BE2C (cell line): Measurements from ENCODE around the gene FAM13A.

ENCODE experiments used
- DNase-seq: peaks from one replicate; pipeline ENCODE4 v3.0.0-alpha.2; 2020
- H3K27me3 ChIP-seq: fragments of 250-450 bp; sonication (Bioruptor Pico); 2 replicates; pipeline ENCODE4 v1.5.1; 2020; ENCODE audit warnings: mild to moderate bottlenecking
- H3K36me3 ChIP-seq: fragments of 250-450 bp; sonication (Bioruptor Pico); 2 replicates; pipeline ENCODE4 v1.5.1; 2020; ENCODE audit warnings: mild to moderate bottlenecking
- H3K4me1 ChIP-seq: fragments of 250-450 bp; sonication (Bioruptor Pico); 2 replicates; pipeline ENCODE4 v1.5.1; 2020
- H3K4me3 ChIP-seq: 2 replicates; pipeline ENCODE4 v1.5.1; 2011; ENCODE audit warnings: low read depth, low read length
- H3K9me3 ChIP-seq: fragments of 250-450 bp; sonication (Bioruptor Pico); 2 replicates; pipeline ENCODE4 v1.5.1; 2020
- TF ChIP-seq, protein P1 (sequence below): IDR thresholded peaks from 2 replicates; pipeline ENCODE4 v1.5.1; 2012; ENCODE audit warnings: mild to moderate bottlenecking, low read depth, low read length

The FAM13A gene

DNA sequence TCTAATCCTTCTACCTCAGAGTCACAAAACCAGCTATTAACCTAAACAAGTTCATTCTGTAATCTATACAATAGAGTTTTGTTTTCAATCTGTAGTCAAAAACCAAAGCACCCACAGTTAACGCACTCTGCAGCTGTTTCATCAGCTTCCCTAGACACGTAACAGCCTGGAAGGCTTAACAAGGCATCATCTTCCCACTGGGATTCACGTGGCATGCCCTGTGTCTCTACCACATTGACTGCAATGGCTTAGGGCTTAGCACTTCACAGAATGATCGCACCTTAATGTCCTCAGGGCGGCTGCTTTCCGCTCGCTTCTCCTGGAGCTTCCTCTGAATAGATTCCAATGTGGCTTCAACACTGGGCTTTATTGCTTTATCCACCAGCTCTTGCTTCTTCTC, 309.6 kb downstream of the FAM13A start:
- DNase-seq, result no peak
- H3K4me3 ChIP-seq, result no peak overlapping the region
- TF ChIP-seq, protein P1, sequence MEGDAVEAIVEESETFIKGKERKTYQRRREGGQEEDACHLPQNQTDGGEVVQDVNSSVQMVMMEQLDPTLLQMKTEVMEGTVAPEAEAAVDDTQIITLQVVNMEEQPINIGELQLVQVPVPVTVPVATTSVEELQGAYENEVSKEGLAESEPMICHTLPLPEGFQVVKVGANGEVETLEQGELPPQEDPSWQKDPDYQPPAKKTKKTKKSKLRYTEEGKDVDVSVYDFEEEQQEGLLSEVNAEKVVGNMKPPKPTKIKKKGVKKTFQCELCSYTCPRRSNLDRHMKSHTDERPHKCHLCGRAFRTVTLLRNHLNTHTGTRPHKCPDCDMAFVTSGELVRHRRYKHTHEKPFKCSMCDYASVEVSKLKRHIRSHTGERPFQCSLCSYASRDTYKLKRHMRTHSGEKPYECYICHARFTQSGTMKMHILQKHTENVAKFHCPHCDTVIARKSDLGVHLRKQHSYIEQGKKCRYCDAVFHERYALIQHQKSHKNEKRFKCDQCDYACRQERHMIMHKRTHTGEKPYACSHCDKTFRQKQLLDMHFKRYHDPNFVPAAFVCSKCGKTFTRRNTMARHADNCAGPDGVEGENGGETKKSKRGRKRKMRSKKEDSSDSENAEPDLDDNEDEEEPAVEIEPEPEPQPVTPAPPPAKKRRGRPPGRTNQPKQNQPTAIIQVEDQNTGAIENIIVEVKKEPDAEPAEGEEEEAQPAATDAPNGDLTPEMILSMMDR, result no peak
- no peaks in the 10 kb centered on the region for H3K4me1 ChIP-seq
- H3K36me3 ChIP-seq, result peaks cover 51% of the 10 kb centered on the region
- no peaks in the 10 kb centered on the region for H3K9me3 ChIP-seq
- no peaks in the 10 kb centered on the region for H3K27me3 ChIP-seq

DNA sequence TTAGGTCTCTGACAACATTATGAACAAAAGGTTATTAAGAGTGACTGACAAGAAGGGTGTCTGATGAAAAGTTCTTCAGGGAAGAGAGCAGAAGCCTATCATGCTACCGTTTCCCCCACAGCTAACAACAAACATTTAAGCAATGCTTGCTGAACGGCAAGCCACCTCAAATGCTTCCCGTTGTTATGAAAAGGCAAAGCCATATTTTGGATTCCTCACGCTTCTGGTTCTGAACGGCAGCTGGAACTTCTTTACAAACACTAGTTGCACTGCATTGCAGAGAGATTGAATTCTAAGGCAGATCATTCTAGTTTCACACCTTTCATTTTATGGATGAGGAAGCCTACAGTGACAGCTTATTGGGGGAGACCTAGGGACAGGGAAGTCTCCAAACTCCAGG, 310.8 kb downstream of the FAM13A start:
- Histone ChIP-seq H3K9me3 (no peaks in the 10 kb centered on the region), H3K27me3 (no peaks in the 10 kb centered on the region), H3K4me1 (no peaks in the 10 kb centered on the region), H3K4me3 (no peak overlapping the region), H3K36me3 (peaks cover 48% of the 10 kb centered on the region)
- TF ChIP-seq, protein P1, result no peak
- no peak for DNase-seq

DNA sequence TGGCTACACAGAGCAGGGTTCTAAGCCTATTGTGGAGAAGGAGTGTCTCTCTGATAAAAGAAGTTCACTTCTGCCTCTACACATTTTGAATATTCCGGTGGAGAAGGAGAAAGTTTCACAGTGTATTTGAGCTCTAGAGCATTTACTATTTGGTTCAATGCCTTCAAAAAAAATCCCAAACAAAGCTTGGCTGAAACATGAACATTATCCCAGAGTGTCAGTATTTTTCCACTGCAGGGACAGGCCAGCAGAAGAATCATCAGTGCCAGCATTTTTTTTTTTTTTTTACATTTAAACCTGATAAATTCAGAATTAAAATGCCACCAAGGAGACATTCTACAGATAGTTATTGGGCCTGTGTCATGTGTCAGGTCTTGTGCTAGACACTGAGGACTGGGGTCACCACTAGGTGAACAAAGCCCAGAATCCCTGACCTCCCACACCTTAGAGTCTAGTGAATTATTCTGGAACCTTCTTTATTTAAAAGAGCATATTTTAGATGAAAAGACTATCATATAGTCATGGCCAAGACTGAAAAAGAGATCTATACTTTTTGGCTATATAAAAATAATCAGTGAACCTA, 311.3 kb downstream of the FAM13A start:
- no peaks in the 10 kb centered on the region for H3K4me1 ChIP-seq
- no peak for DNase-seq
- no peaks in the 10 kb centered on the region for H3K27me3 ChIP-seq
- H3K36me3 ChIP-seq, result peaks cover 53% of the 10 kb centered on the region
- no peak overlapping the region for H3K4me3 ChIP-seq
- H3K9me3 ChIP-seq, result no peaks in the 10 kb centered on the region
- TF ChIP-seq, protein P1, result no peak

DNA sequence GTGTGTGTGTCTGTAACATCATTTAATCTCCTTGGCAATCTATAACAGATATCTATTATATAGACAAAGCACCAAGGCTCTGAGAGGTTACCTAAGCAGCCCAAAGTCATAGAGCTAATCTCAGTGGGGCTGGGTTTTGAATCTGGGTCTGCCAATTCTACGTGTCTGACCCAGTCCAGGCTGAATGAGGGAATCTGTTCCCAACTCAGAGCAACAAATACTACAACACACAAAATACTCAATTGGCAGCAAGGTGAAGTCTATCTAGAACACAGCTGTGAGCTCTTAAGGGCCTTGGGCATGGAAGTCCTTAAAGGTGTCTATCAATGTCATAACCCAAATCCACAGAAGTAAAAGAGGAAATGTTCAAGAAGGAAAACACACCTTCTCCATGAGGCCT, 311.8 kb downstream of the FAM13A start:
- Histone ChIP-seq H3K27me3 (no peaks in the 10 kb centered on the region), H3K4me3 (no peak overlapping the region), H3K9me3 (no peaks in the 10 kb centered on the region), H3K4me1 (no peaks in the 10 kb centered on the region), H3K36me3 (peaks cover 54% of the 10 kb centered on the region)
- no peak for DNase-seq
- TF ChIP-seq, protein P1, result no peak

DNA sequence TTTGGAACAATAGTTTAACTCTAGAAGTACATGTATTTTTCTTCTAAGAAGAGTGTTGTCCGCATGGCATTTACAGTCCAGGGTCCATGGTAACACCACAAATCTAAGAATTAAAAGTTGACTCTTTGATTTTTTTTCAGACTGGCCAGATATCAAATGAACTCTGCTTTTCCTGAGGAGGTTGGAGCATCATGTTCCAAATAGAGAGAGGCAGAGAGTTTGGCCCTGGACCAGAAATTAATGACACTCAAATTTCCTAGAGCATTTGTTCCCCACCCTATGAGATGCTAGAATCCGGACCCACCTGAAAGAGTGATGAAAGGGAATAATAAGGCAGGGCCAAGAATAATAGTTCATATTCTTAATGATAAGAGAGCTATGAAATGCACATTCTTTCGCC, 312.4 kb downstream of the FAM13A start:
- no peak for DNase-seq
- H3K27me3 ChIP-seq, result no peaks in the 10 kb centered on the region
- peaks cover 49% of the 10 kb centered on the region for H3K36me3 ChIP-seq
- TF ChIP-seq, protein P1, result no peak
- H3K9me3 ChIP-seq, result no peaks in the 10 kb centered on the region
- no peaks in the 10 kb centered on the region for H3K4me1 ChIP-seq
- H3K4me3 ChIP-seq, result no peak overlapping the region

DNA sequence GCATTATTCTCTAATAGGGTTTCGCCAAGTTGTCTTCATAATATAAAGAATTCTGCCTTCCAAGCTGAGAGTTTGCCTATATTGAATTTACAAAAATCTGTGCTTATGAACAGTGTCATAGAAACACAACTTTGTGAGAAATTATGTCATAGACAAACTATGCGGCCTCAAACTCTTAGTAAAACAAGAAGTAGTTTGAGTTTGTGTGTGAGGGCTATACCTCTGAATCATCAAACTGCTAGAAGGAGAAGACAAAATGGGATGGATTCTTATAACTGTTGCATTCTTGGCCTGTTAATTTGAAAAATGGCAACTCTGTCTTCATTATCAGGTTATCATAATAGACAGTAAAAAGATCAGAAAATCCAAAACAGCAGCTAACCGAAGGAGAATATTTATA, 313.3 kb downstream of the FAM13A start:
- H3K9me3 ChIP-seq, result no peaks in the 10 kb centered on the region
- H3K27me3 ChIP-seq, result no peaks in the 10 kb centered on the region
- no peak overlapping the region for H3K4me3 ChIP-seq
- H3K4me1 ChIP-seq, result no peaks in the 10 kb centered on the region
- H3K36me3 ChIP-seq, result peaks cover 40% of the 10 kb centered on the region
- no peak for DNase-seq
- TF ChIP-seq, protein P1, result no peak
